ENCODE data around the gene TSEN2. TPM values are rescaled to one million over a fixed set of nuclear protein-coding genes. Genes with fewer than 3 reads are reported as not detected.
A peak's percentile ranks its signal among the peaks of the same experiment; 100 is the strongest.

TSEN2 gene
- total and polyA plus RNA-seq, 7 experiments from 2014 or later, result 12.1 to 27.5 (median 13.9) TPM

DNA sequence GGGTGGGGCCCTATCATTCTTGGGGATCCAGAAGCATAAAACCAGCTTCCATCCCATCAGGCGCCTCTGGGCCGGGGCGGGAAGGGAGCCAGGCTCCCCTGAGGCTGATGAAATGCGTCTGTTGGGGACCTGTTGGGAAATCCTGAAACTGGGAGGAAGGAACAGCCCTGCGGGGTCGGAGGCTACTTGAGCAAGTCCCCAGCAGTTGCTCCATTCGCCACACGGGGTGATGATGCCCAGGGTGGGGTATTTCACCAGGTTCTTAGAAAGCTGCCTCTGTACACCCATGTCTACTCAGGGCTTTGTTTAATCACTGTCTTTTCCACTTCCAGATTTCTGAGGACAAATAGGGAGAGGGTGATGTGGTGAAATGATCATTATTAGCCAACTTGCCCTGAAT, 25.4 kb upstream of the TSEN2 start:
- H3K9me3 Mint-ChIP-seq, result peaks cover 0 to 9% (median 0%) of the 10 kb centered on the region in 11 donors
- Histone ChIP-seq H3K4me1 (ENCODE audit: control insufficient read depth in 2 of 2, insufficient read depth in 2 of 2, low read length in 2 of 2) (peaks cover 0 to 11% of the 10 kb centered on the region in 2 donors), H3K27me3 (ENCODE audit: control insufficient read depth in 2 of 2, insufficient read depth in 2 of 2, low read length in 2 of 2) (no peaks in the 10 kb centered on the region), H3K27ac (ENCODE audit: low read depth, low read length) (no peak overlapping the region), H3K4me3 (ENCODE audit: low read length) (no peak overlapping the region), H3K36me3 (ENCODE audit: control insufficient read depth in 2 of 3, insufficient read depth in 3 of 3, low read length in 3 of 3) (no peaks in the 10 kb centered on the region), H3K9me3 (ENCODE audit: control insufficient read depth in 2 of 3, low read length in 3 of 3) (no peaks in the 10 kb centered on the region)
- POLR2A ChIA-PET, result no interaction called here
- H3K4me3 Mint-ChIP-seq, result no peak overlapping the region
- ATAC-seq, result peak; percentile 78
- CTCF ChIA-PET, result no interaction called here
- DNase-seq, result no peak
- no peak overlapping the region for H3K27ac Mint-ChIP-seq
- no peaks in the 10 kb centered on the region for H3K27me3 Mint-ChIP-seq
- intact Hi-C loops (cut with micrococcal nuclease), result no loop called here
- peaks cover 3 to 20% (median 16%) of the 10 kb centered on the region in 7 donors for H3K4me1 Mint-ChIP-seq
- H3K36me3 Mint-ChIP-seq, result no peaks in the 10 kb centered on the region

DNA sequence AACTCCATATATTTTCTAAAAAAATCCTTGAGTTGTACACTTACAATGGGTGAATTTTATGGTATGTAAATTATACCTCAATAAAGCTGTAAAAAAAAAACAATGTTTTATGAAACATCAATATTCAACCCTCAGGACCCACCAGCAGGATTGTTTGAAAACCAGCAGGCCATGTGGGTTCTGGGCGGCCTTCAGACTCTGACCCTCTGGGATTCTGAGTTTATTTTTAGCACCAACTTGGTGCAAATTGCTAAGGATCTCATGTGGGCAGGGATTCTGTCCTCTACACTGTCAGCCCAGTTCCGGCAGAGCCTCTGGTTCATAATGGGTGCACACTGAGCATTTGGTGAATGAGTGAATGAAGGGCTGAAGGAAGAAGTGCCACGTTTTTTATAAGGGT, 24.2 kb upstream of the TSEN2 start:
- no peaks in the 10 kb centered on the region for H3K9me3 ChIP-seq (ENCODE audit: control insufficient read depth in 2 of 3, low read length in 3 of 3)
- H3K27me3 ChIP-seq (ENCODE audit: control insufficient read depth in 2 of 2, insufficient read depth in 2 of 2, low read length in 2 of 2), result no peaks in the 10 kb centered on the region
- peaks cover 0 to 11% of the 10 kb centered on the region in 2 donors for H3K4me1 ChIP-seq (ENCODE audit: control insufficient read depth in 2 of 2, insufficient read depth in 2 of 2, low read length in 2 of 2)
- ChIA-PET POLR2A (interaction anchor here (0.6 kb wide), 1 partner anchor 1803 kb away, joined by 3 read pairs; no protein-coding TSS in a partner anchor), CTCF (no interaction called here)
- no peak overlapping the region for H3K4me3 ChIP-seq (ENCODE audit: low read length)
- no peak overlapping the region for H3K27ac ChIP-seq (ENCODE audit: low read depth, low read length)
- Mint-ChIP-seq H3K27me3 (no peaks in the 10 kb centered on the region), H3K9me3 (peaks cover 0 to 9% (median 0%) of the 10 kb centered on the region in 11 donors), H3K27ac (peak overlapping the region in 1 of 9 donors; percentile 60), H3K36me3 (no peaks in the 10 kb centered on the region), H3K4me3 (no peak overlapping the region), H3K4me1 (peaks cover 3 to 29% (median 21%) of the 10 kb centered on the region in 7 donors)
- ATAC-seq (no peak), DNase-seq (no peak)
- intact Hi-C loops (cut with micrococcal nuclease), result no loop called here
- no peaks in the 10 kb centered on the region for H3K36me3 ChIP-seq (ENCODE audit: control insufficient read depth in 2 of 3, insufficient read depth in 3 of 3, low read length in 3 of 3)

DNA sequence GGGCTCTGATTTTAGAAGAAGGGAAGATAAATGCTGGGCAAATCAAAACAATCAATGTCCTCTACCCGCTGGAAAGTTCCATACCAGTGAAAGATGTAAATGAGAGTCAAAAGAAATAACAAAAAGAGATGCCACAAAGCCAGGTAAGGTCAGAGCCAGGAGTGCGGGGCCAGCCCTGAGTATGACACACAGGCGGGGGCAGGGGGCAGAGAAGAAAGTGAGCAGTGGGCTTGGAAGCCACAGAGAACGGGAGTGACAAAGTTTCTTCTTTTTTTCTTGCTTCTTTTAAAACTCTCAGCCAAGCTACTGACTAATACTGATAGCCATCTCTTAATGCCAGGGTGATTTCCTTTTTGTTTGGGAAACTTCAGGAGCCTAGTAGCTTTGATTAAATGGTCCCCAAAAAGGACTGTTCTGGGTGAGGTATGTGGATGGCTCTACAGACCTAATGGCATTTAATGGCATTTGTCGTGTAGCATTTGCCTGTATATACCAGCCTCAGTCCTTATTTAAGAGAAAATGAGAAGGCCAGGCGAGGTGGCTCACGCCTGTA, 23.1 kb upstream of the TSEN2 start:
- Mint-ChIP-seq H3K36me3 (no peaks in the 10 kb centered on the region), H3K27ac (peak overlapping the region in 5 of 9 donors; percentile 1 to 62 (median 44)), H3K4me3 (peak overlapping the region in 1 of 10 donors; percentile 50), H3K4me1 (peaks cover 3 to 29% (median 21%) of the 10 kb centered on the region in 7 donors), H3K27me3 (no peaks in the 10 kb centered on the region), H3K9me3 (peaks cover 0 to 9% (median 0%) of the 10 kb centered on the region in 11 donors)
- ATAC-seq (no peak), DNase-seq (no peak)
- ChIA-PET POLR2A (interaction anchor here (2.2 kb wide), 1 partner anchor 22 kb away, joined by 8 read pairs; the partner anchor contains the start of gene TSEN2), CTCF (interaction anchor here (0.7 to 1.1 kb wide), 2 partner anchors 13 to 19 kb away, joined by 3 to 5 read pairs; no protein-coding TSS in a partner anchor)
- H3K27me3 ChIP-seq (ENCODE audit: control insufficient read depth in 2 of 2, insufficient read depth in 2 of 2, low read length in 2 of 2), result no peaks in the 10 kb centered on the region
- peaks cover 0 to 11% of the 10 kb centered on the region in 2 donors for H3K4me1 ChIP-seq (ENCODE audit: control insufficient read depth in 2 of 2, insufficient read depth in 2 of 2, low read length in 2 of 2)
- no peak overlapping the region for H3K4me3 ChIP-seq (ENCODE audit: low read length)
- intact Hi-C loops (cut with micrococcal nuclease), result no loop called here
- H3K36me3 ChIP-seq (ENCODE audit: control insufficient read depth in 2 of 3, insufficient read depth in 3 of 3, low read length in 3 of 3), result no peaks in the 10 kb centered on the region
- no peaks in the 10 kb centered on the region for H3K9me3 ChIP-seq (ENCODE audit: control insufficient read depth in 2 of 3, low read length in 3 of 3)
- H3K27ac ChIP-seq (ENCODE audit: low read depth, low read length), result no peak overlapping the region

DNA sequence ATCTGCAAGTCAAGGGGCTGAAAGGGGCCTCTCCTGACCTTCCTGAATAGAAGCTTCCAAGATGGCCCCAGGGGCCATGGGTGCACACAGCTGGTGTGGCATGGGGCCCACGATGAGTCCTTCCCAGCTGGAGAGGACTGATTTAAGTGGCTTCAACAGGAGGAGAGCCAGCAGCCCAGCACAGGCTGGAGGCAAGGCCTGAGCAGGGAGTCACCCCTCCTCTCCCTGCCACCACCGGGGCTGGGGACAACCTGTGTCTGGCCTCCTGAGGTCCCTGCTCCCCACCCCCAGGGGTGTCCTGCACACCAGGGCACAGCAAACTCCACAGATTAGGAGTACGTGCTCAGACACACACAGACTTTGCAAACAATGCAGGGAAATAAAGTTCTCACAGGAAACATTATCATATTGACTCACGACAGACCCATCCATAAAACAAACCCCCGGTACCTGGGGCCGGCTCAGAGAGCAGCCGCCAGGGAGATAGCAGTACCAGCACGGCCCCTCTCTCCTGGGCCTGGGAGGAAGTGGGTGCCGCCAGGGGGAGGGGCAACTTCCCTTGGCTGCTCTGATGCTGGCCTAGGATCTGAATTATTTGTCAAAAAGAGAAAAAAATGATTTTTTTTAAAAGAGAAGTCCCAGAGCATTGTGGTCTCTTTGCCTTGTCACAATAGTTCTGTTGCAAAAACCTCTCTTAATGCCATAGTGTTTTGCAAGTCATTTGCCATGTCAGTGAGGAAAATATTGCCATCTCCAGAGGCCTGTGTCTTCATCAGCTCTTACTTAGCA, 21.9 kb upstream of the TSEN2 start:
- peaks cover 0 to 9% (median 0%) of the 10 kb centered on the region in 11 donors for H3K9me3 Mint-ChIP-seq
- H3K36me3 ChIP-seq (ENCODE audit: control insufficient read depth in 2 of 3, insufficient read depth in 3 of 3, low read length in 3 of 3), result no peaks in the 10 kb centered on the region
- intact Hi-C loops (cut with micrococcal nuclease), result no loop called here
- ATAC-seq (peak; percentile 61), DNase-seq (peak in 6 of 9 donors; percentile 15 to 37 (median 34))
- H3K4me3 ChIP-seq (ENCODE audit: low read length), result no peak overlapping the region
- ChIA-PET POLR2A (interaction anchor here (2.2 kb wide), 1 partner anchor 21 kb away, joined by 8 read pairs; the partner anchor contains the start of gene TSEN2), CTCF (interaction anchor here (1.1 kb wide), 1 partner anchor 18 kb away, joined by 5 read pairs; no protein-coding TSS in a partner anchor)
- no peak overlapping the region for H3K27ac ChIP-seq (ENCODE audit: low read depth, low read length)
- no peaks in the 10 kb centered on the region for H3K9me3 ChIP-seq (ENCODE audit: control insufficient read depth in 2 of 3, low read length in 3 of 3)
- H3K4me1 Mint-ChIP-seq, result peaks cover 3 to 29% (median 21%) of the 10 kb centered on the region in 7 donors
- no peaks in the 10 kb centered on the region for H3K27me3 Mint-ChIP-seq
- peak overlapping the region in 8 of 9 donors; percentile 51 to 86 (median 76) for H3K27ac Mint-ChIP-seq
- H3K36me3 Mint-ChIP-seq, result no peaks in the 10 kb centered on the region
- H3K4me1 ChIP-seq (ENCODE audit: control insufficient read depth in 2 of 2, insufficient read depth in 2 of 2, low read length in 2 of 2), result peaks cover 0 to 11% of the 10 kb centered on the region in 2 donors
- H3K4me3 Mint-ChIP-seq, result peak overlapping the region in 9 of 10 donors; percentile 45 to 74 (median 64)
- no peaks in the 10 kb centered on the region for H3K27me3 ChIP-seq (ENCODE audit: control insufficient read depth in 2 of 2, insufficient read depth in 2 of 2, low read length in 2 of 2)

DNA sequence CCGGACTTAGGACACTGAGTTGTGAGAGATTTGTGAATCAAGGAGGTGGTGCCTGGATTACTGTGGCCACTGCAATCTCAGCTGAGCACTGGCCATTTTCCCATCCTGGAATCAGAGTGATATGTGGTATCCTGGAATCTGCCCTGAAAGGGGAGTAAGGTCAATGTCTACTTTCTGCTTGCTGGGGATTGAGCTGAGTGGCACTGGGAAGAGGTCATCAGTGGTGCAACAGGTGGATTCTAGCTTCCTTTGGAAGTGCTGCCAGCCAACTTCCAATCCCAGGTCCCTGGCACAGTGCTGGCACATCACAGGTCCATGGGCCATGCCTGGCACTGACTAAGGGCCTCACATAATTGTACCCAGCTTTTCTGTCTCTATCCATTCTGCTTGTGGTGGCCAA, 20.6 kb upstream of the TSEN2 start:
- ChIA-PET CTCF (interaction anchor here (1.7 kb wide), 1 partner anchor 16 kb away, joined by 4 read pairs; no protein-coding TSS in a partner anchor), POLR2A (no interaction called here)
- Histone ChIP-seq H3K4me1 (ENCODE audit: control insufficient read depth in 2 of 2, insufficient read depth in 2 of 2, low read length in 2 of 2) (peaks cover 0 to 11% of the 10 kb centered on the region in 2 donors), H3K27ac (ENCODE audit: low read depth, low read length) (no peak overlapping the region), H3K4me3 (ENCODE audit: low read length) (no peak overlapping the region), H3K27me3 (ENCODE audit: control insufficient read depth in 2 of 2, insufficient read depth in 2 of 2, low read length in 2 of 2) (no peaks in the 10 kb centered on the region), H3K9me3 (ENCODE audit: control insufficient read depth in 2 of 3, low read length in 3 of 3) (no peaks in the 10 kb centered on the region), H3K36me3 (ENCODE audit: control insufficient read depth in 2 of 3, insufficient read depth in 3 of 3, low read length in 3 of 3) (no peaks in the 10 kb centered on the region)
- Mint-ChIP-seq H3K4me1 (peaks cover 3 to 29% (median 21%) of the 10 kb centered on the region in 7 donors), H3K36me3 (no peaks in the 10 kb centered on the region), H3K9me3 (peaks cover 0 to 4% (median 0%) of the 10 kb centered on the region in 11 donors), H3K4me3 (peak overlapping the region in 2 of 10 donors; percentile 0 to 45), H3K27ac (peak overlapping the region in 4 of 9 donors; percentile 6 to 81 (median 32)), H3K27me3 (no peaks in the 10 kb centered on the region)
- intact Hi-C loops (cut with micrococcal nuclease), result no loop called here
- ATAC-seq (no peak), DNase-seq (no peak)

DNA sequence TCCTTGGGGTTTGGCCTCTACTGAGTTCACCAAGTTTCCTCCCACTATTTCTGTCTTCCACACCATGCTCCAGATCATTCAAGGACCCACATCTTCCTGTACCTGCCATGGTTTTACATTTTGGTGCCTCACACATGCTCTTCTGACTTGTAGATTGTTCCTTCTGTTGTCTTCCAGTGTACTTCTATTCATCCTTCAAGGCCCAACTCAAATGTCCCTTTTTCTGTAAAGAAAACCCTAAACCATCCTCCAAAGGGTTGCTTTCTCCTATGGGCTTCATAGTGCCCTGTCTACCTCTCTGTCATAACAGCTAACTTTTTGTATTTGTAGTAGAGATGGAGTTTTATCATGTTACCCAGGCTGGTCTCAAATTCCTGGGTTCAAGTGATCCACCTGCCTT, 20.1 kb upstream of the TSEN2 start:
- no peak overlapping the region for H3K27ac ChIP-seq (ENCODE audit: low read depth, low read length)
- H3K9me3 Mint-ChIP-seq, result peaks cover 0 to 4% (median 0%) of the 10 kb centered on the region in 11 donors
- CTCF ChIA-PET, result interaction anchor here (1.7 kb wide), 1 partner anchor 16 kb away, joined by 4 read pairs; no protein-coding TSS in a partner anchor
- H3K36me3 Mint-ChIP-seq, result no peaks in the 10 kb centered on the region
- H3K27me3 Mint-ChIP-seq, result no peaks in the 10 kb centered on the region
- ATAC-seq (no peak), DNase-seq (no peak)
- peaks cover 3 to 29% (median 21%) of the 10 kb centered on the region in 7 donors for H3K4me1 Mint-ChIP-seq
- no peaks in the 10 kb centered on the region for H3K36me3 ChIP-seq (ENCODE audit: control insufficient read depth in 2 of 3, insufficient read depth in 3 of 3, low read length in 3 of 3)
- peak overlapping the region in 3 of 10 donors; percentile 0 to 45 (median 1) for H3K4me3 Mint-ChIP-seq
- no peaks in the 10 kb centered on the region for H3K27me3 ChIP-seq (ENCODE audit: control insufficient read depth in 2 of 2, insufficient read depth in 2 of 2, low read length in 2 of 2)
- no peaks in the 10 kb centered on the region for H3K9me3 ChIP-seq (ENCODE audit: control insufficient read depth in 2 of 3, low read length in 3 of 3)
- H3K27ac Mint-ChIP-seq, result peak overlapping the region in 5 of 9 donors; percentile 6 to 81 (median 26)
- POLR2A ChIA-PET, result no interaction called here
- peaks cover 0 to 11% of the 10 kb centered on the region in 2 donors for H3K4me1 ChIP-seq (ENCODE audit: control insufficient read depth in 2 of 2, insufficient read depth in 2 of 2, low read length in 2 of 2)
- intact Hi-C loops (cut with micrococcal nuclease), result no loop called here
- no peak overlapping the region for H3K4me3 ChIP-seq (ENCODE audit: low read length)

Data from naive thymus-derived CD4-positive, alpha-beta T cell (primary cell).